ENCODE measurements around the gene BTG3.

The BTG3 gene

GRCh38 chr21:17583898-17584297, 28.8 kb downstream of the BTG3 start:
- no peak for DNase-seq

- no peak for DNase-seq
These were observed 32.4 kb downstream of the BTG3 start for GRCh38 chr21:17580319-17580718.

- no peak for DNase-seq
These were observed 33.8 kb downstream of the BTG3 start for GRCh38 chr21:17578876-17579275.

GRCh38 chr21:17578162-17578561, 34.5 kb downstream of the BTG3 start:
- no peak for DNase-seq

- no peak for DNase-seq
These were observed 35.0 kb downstream of the BTG3 start for GRCh38 chr21:17577701-17578100.

GRCh38 chr21:17576080-17576835, 36.4 kb downstream of the BTG3 start:
- peak; percentile 62 for DNase-seq

- DNase-seq, result no peak
These were observed 37.6 kb downstream of the BTG3 start for GRCh38 chr21:17575076-17575475.

GRCh38 chr21:17572431-17572830, 40.3 kb downstream of the BTG3 start:
- no peak for DNase-seq

- DNase-seq, result no peak
These were observed 41.9 kb downstream of the BTG3 start for GRCh38 chr21:17570786-17571185.

- no peak for DNase-seq
These were observed 52.2 kb downstream of the BTG3 start for GRCh38 chr21:17560377-17561025.

- no peak for DNase-seq
These were observed 57.8 kb downstream of the BTG3 start for GRCh38 chr21:17554679-17555465.

GRCh38 chr21:17554120-17554519, 58.6 kb downstream of the BTG3 start:
- DNase-seq, result no peak

- DNase-seq, result no peak
These were observed 60.3 kb downstream of the BTG3 start for GRCh38 chr21:17552410-17552809.

- no peak for DNase-seq
These were observed 61.9 kb downstream of the BTG3 start for GRCh38 chr21:17550671-17551308.

GRCh38 chr21:17548262-17548661, 64.4 kb downstream of the BTG3 start:
- no peak for DNase-seq

GRCh38 chr21:17545007-17545406, 67.7 kb downstream of the BTG3 start:
- DNase-seq, result no peak
